GM19467 (cell line): ENCODE measurements around the gene SEMA3B.
A peak's percentile ranks its signal among the peaks of the same experiment; 100 is the strongest.
"Not testable (repeated sequence)": the region's sequence is repeated elsewhere in the genome, so short reads cannot be mapped to it uniquely, and the experiment has no call there.

Experiments
- ATAC-seq: cut with Tn5 transposase; IDR thresholded peaks from one replicate; pipeline ENCODE4 v1.9.1; 2021; ENCODE audit warnings: mild to moderate bottlenecking, moderate library complexity; ENCODE audit not compliant: unreplicated experiment

Gene SEMA3B

GRCh38 chr3:50312041-50312440 lies 43.1 kb downstream of the SEMA3B start:
- not testable (repeated sequence) for ATAC-seq

GRCh38 chr3:50314342-50314741 lies 45.4 kb downstream of the SEMA3B start:
- ATAC-seq, result no peak

GRCh38 chr3:50314816-50315215 lies 45.9 kb downstream of the SEMA3B start:
- ATAC-seq, result no peak

- ATAC-seq, result no peak
Observed at GRCh38 chr3:50316657-50317242, 47.8 kb downstream of the SEMA3B start.

GRCh38 chr3:50317300-50317699 lies 48.4 kb downstream of the SEMA3B start:
- ATAC-seq, result no peak

GRCh38 chr3:50318163-50318562 lies 49.2 kb downstream of the SEMA3B start:
- ATAC-seq, result no peak

GRCh38 chr3:50318615-50319014 lies 49.7 kb downstream of the SEMA3B start:
- no peak for ATAC-seq

- ATAC-seq, result no peak
Observed at GRCh38 chr3:50319181-50319893, 50.4 kb downstream of the SEMA3B start.

- ATAC-seq, result no peak
Observed at GRCh38 chr3:50319894-50320625, 51.1 kb downstream of the SEMA3B start.

GRCh38 chr3:50320853-50321335 lies 51.9 kb downstream of the SEMA3B start:
- ATAC-seq, result peak; percentile 33

- ATAC-seq, result peak; percentile 70
Observed at GRCh38 chr3:50321336-50322114, 52.6 kb downstream of the SEMA3B start.

GRCh38 chr3:50322115-50322385 lies 53.1 kb downstream of the SEMA3B start:
- ATAC-seq, result no peak

- no peak for ATAC-seq
Observed at GRCh38 chr3:50322386-50323091, 53.6 kb downstream of the SEMA3B start, which contains the start of gene HYAL2. Gene HYAL2, minus strand, starts transcription at chr3:50322745. Its CDS starts 2,256 bp downstream, at chr3:50320489.

- no peak for ATAC-seq
Observed at GRCh38 chr3:50323092-50323600, 54.2 kb downstream of the SEMA3B start.

- no peak for ATAC-seq
Observed at GRCh38 chr3:50323614-50324199, 54.8 kb downstream of the SEMA3B start.

- no peak for ATAC-seq
Observed at GRCh38 chr3:50324351-50325112, 55.6 kb downstream of the SEMA3B start.

GRCh38 chr3:50325113-50325480 lies 56.1 kb downstream of the SEMA3B start:
- no peak for ATAC-seq

- ATAC-seq, result no peak
Observed at GRCh38 chr3:50325497-50326181, 56.7 kb downstream of the SEMA3B start.

GRCh38 chr3:50326182-50326541 lies 57.2 kb downstream of the SEMA3B start:
- no peak for ATAC-seq
